HCT116 (cell line): Measurements from ENCODE around the gene PNPLA6. TPM values are rescaled to one million over a fixed set of nuclear protein-coding genes. Genes with fewer than 3 reads are reported as not detected.

Experiments used
- ATAC-seq: fragments of 200-7000 bp; cut with Tn5 transposase; 2 replicates; pipeline ENCODE4 v1.9.1; 2020; ENCODE audit warnings: mild to moderate bottlenecking, moderate library complexity
- BruUV-seq: library from RNA; stranded (reverse); fragments of 400-500 nt; replicated peaks from 2 replicates; lab custom pipeline; 2021; lab: Mats Ljungman, UMichigan
- CTCF ChIA-PET: fragments of 300-600 bp; sonication (Branson Sonifier 250); formaldehyde crosslinking; loops from one replicate; lab custom pipeline; 2021; ENCODE audit warnings: antibody characterized with exemption; lab: Charles Lee
- POLR2A ChIA-PET: fragments of 300-600, 350-600 bp; sonication (Branson Sonifier 250); formaldehyde crosslinking; loops from one replicate; lab custom pipeline; 2021; ENCODE audit warnings: antibody characterized with exemption; lab: Charles Lee
- RAD21 ChIA-PET, 2 experiments: fragments of 300-600 bp; sonication (Branson Sonifier 250); formaldehyde crosslinking; loops; one replicate each; lab custom pipeline; 2023; ENCODE audit warnings: low total read pairs in 2 of 2; ENCODE audit not compliant: uncharacterized antibody in 2 of 2, unreplicated experiment in 2 of 2, low non-redundant PET in 1 of 2; lab: Charles Lee
- DNase-seq: peaks from one replicate; pipeline ENCODE4 v3.0.0-alpha.2; 2010; ENCODE audit warnings: low read depth, low spot score
- H2AFZ ChIP-seq: fragments of 200-600 bp; shearing (Covaris generic), sonication (generic); 2 replicates; pipeline ENCODE4 v1.6.1; 2017; ENCODE audit warnings: low read depth, mixed run types, mixed read lengths, antibody characterized with exemption, low read length; ENCODE audit not compliant: poor library complexity, severe bottlenecking
- H3K27ac ChIP-seq: 2 replicates; pipeline ENCODE4 v1.5.1; 2012; ENCODE audit warnings: low read depth, low read length
- H3K27me3 ChIP-seq: fragments of 200-600 bp; sonication (generic); 2 replicates; pipeline ENCODE4 v1.6.1; 2016; ENCODE audit warnings: mixed run types, low read length, mixed read lengths; ENCODE audit not compliant: insufficient read depth
- H3K36me3 ChIP-seq, 2 experiments: fragments of 200-500 bp in 1 of 2; fragments of 200-600 bp in 1 of 2; sonication (Bioruptor generic) in 1 of 2; sonication (generic) in 1 of 2; 2 replicates each; pipeline versions ENCODE4 v1.5.1 to v1.6.1; 2014 to 2016; ENCODE audit warnings: low read length in 2 of 2, inconsistent platforms in 1 of 2, mixed read lengths in 1 of 2, mixed run types in 1 of 2; ENCODE audit not compliant: insufficient read depth in 2 of 2, control insufficient read depth in 1 of 2
- H3K4me1 ChIP-seq, 2 experiments: fragments of 200-600 bp in 1 of 2; sonication (generic) in 1 of 2; 2 replicates each; pipeline versions ENCODE4 v1.5.1 to v1.6.1; 2012 to 2017; ENCODE audit warnings: low read length in 2 of 2, inconsistent platforms in 1 of 2, mild to moderate bottlenecking in 1 of 2, mixed read lengths in 1 of 2, mixed run types in 1 of 2, moderate library complexity in 1 of 2; ENCODE audit not compliant: insufficient read depth in 2 of 2, control insufficient read depth in 1 of 2
- H3K4me2 ChIP-seq: fragments of 200-600 bp; sonication (generic); 2 replicates; pipeline ENCODE4 v1.6.1; 2017; ENCODE audit warnings: mixed run types, low read length, mixed read lengths
- H3K4me3 ChIP-seq, 2 experiments: fragments of 200-600 bp in 1 of 2; sonication (generic) in 1 of 2; replicated peaks in 1 of 2; 2 replicates each; pipeline ENCODE4 v1.5.1; 2011 to 2016; ENCODE audit warnings: low read length in 2 of 2, control low read depth in 1 of 2, low read depth in 1 of 2, mild to moderate bottlenecking in 1 of 2, mixed read lengths in 1 of 2, mixed run types in 1 of 2
- H3K79me2 ChIP-seq: fragments of 200-600 bp; sonication (generic); 2 replicates; pipeline ENCODE4 v1.6.1; 2017; ENCODE audit warnings: mild to moderate bottlenecking, mixed run types, low read length, moderate library complexity, mixed read lengths; ENCODE audit not compliant: insufficient read depth
- H3K9ac ChIP-seq: fragments of 200-600 bp; sonication (generic); 2 replicates; pipeline ENCODE4 v1.6.1; 2016; ENCODE audit warnings: low read length, mixed read lengths
- H3K9me2 ChIP-seq: fragments of 200-600 bp; sonication (generic), shearing (Covaris generic); 2 replicates; pipeline ENCODE4 v1.6.1; 2017; ENCODE audit warnings: mixed run types, mild to moderate bottlenecking, moderate library complexity; ENCODE audit not compliant: insufficient read depth
- H3K9me3 ChIP-seq, 2 experiments: fragments of 200-500 bp in 1 of 2; fragments of 200-600 bp in 1 of 2; sonication (Bioruptor generic) in 1 of 2; sonication (generic) in 1 of 2; 2 replicates each; pipeline ENCODE4 v1.6.1; 2014 to 2017; ENCODE audit warnings: low read length in 2 of 2, mixed read lengths in 2 of 2, inconsistent platforms in 1 of 2, low read depth in 1 of 2, mild to moderate bottlenecking in 1 of 2, mixed run types in 1 of 2, moderate library complexity in 1 of 2; ENCODE audit not compliant: control insufficient read depth in 1 of 2, insufficient read depth in 1 of 2
- H4K20me1 ChIP-seq: fragments of 200-600 bp; sonication (generic), shearing (Covaris generic); 2 replicates; pipeline ENCODE4 v1.6.1; 2017; ENCODE audit warnings: mixed run types, mild to moderate bottlenecking, moderate library complexity; ENCODE audit not compliant: insufficient read depth
- CBX3 ChIP-seq: IDR thresholded peaks from 2 replicates; pipeline ENCODE4 v1.6.1; 2012; ENCODE audit warnings: low read depth
- CEBPB ChIP-seq: IDR thresholded peaks from 2 replicates; pipeline ENCODE4 v1.6.1; 2012; ENCODE audit warnings: low read depth
- EGR1 ChIP-seq: IDR thresholded peaks from 2 replicates; pipeline ENCODE4 v1.6.1; 2012; ENCODE audit warnings: low read depth
- ELF1 ChIP-seq: IDR thresholded peaks from 2 replicates; pipeline ENCODE4 v1.6.1; 2012; ENCODE audit warnings: low read depth, borderline replicate concordance
- JUND ChIP-seq: IDR thresholded peaks from 2 replicates; pipeline ENCODE4 v1.6.1; 2012
- POLR2A ChIP-seq: IDR thresholded peaks from 2 replicates; pipeline ENCODE4 v1.7.0; 2011; ENCODE audit warnings: borderline replicate concordance; ENCODE audit not compliant: insufficient read depth, insufficient read length; ENCODE audit errors: extremely low read depth
- POLR2AphosphoS5 ChIP-seq: IDR thresholded peaks from 2 replicates; pipeline ENCODE4 v1.6.1; 2011; ENCODE audit warnings: mild to moderate bottlenecking, low read depth, low read length, moderate library complexity
- RAD21 ChIP-seq: IDR thresholded peaks from 2 replicates; pipeline ENCODE4 v1.6.1; 2012; ENCODE audit warnings: low read depth, mild to moderate bottlenecking
- SIN3A ChIP-seq: IDR thresholded peaks from 2 replicates; pipeline ENCODE4 v1.6.1; 2012; ENCODE audit warnings: low read depth
- TCF7L2 ChIP-seq: IDR thresholded peaks from 2 replicates; pipeline ENCODE4 v1.7.0; 2011; ENCODE audit warnings: borderline replicate concordance, inconsistent platforms; ENCODE audit not compliant: insufficient read depth, insufficient read length; ENCODE audit errors: extremely low read depth
- YY1 ChIP-seq: IDR thresholded peaks from 2 replicates; pipeline ENCODE4 v1.6.1; 2011; ENCODE audit warnings: low read length, low read depth, moderate library complexity, mild to moderate bottlenecking; ENCODE audit not compliant: insufficient replicate concordance; ENCODE audit errors: extremely low read depth
- ZFX ChIP-seq: fragments of 450-650 bp; IDR thresholded peaks from 2 replicates; pipeline ENCODE4 v1.6.1; 2017
- intact Hi-C: fragments of 100-400 bp; cut with micrococcal nuclease; formaldehyde crosslinking; loops from 2 replicates; pipeline ENCODE4 v1.10.0; 2022
- total RNA-seq: library from RNA; stranded (reverse); gene quantifications from one replicate; pipeline ENCODE4 v1.2.1, GENCODE V29; 2021; ENCODE audit not compliant: unreplicated experiment
- TF ChIP-seq, protein P1 (sequence below): IDR thresholded peaks from 2 replicates; pipeline ENCODE4 v1.6.1; 2012
- TF ChIP-seq, protein P2 (sequence below): IDR thresholded peaks from 2 replicates; pipeline ENCODE4 v1.6.1; 2012
- TF ChIP-seq, protein P3 (sequence below), 3 experiments: fragments of 200-600 bp in 1 of 3; sonication (generic) in 1 of 3; IDR thresholded peaks in 2 of 3; conservative IDR thresholded peaks in 1 of 3; 2 replicates each; pipeline ENCODE4 v1.5.1; 2012 to 2017; ENCODE audit warnings: low read depth in 2 of 3, low read length in 2 of 3, antibody characterized with exemption in 1 of 3, borderline replicate concordance in 1 of 3, control low read depth in 1 of 3, mild to moderate bottlenecking in 1 of 3, mixed read lengths in 1 of 3, mixed run types in 1 of 3, moderate library complexity in 1 of 3; ENCODE audit not compliant: insufficient read depth in 1 of 3
- TF ChIP-seq, protein P4 (sequence below): IDR thresholded peaks from 2 replicates; pipeline ENCODE4 v1.6.1; 2011; ENCODE audit warnings: mild to moderate bottlenecking, low read length, moderate library complexity; ENCODE audit not compliant: insufficient replicate concordance; ENCODE audit errors: extremely low read depth

The PNPLA6 gene
- total RNA-seq, 1 experiment from 2014 or later = 159 TPM

- Histone ChIP-seq H3K4me2 (no peak overlapping the region), H3K4me1 (peaks cover 4 to 8% of the 10 kb centered on the region in 2 experiments; a peak in 3 of 4 replicates), H3K9me2 (no peaks in the 10 kb centered on the region), H3K27me3 (no peaks in the 10 kb centered on the region), H3K4me3 (no peak overlapping the region), H4K20me1 (no peaks in the 10 kb centered on the region), H3K79me2 (no peaks in the 10 kb centered on the region), H3K9ac (no peak overlapping the region), H3K36me3 (no peaks in the 10 kb centered on the region), H3K9me3 (no peaks in the 10 kb centered on the region), H3K27ac (no peak overlapping the region), H2AFZ (no peak overlapping the region)
- ATAC-seq (no peak), DNase-seq (no peak)
- BruUV-seq = no TSS peak
- TF ChIP-seq, protein P1, sequence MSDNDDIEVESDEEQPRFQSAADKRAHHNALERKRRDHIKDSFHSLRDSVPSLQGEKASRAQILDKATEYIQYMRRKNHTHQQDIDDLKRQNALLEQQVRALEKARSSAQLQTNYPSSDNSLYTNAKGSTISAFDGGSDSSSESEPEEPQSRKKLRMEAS = no peak
- TF ChIP-seq, protein P2, sequence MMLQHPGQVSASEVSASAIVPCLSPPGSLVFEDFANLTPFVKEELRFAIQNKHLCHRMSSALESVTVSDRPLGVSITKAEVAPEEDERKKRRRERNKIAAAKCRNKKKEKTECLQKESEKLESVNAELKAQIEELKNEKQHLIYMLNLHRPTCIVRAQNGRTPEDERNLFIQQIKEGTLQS = no peak
- TF ChIP-seq CBX3 = no peak
- TF ChIP-seq ZFX = no peak
- ChIA-PET CTCF (interaction anchor here (3.5 kb wide), 1 partner anchor 11 kb away, joined by 9 read pairs; no protein-coding TSS in a partner anchor), POLR2A (no interaction called here), RAD21 (no interaction called here)
- intact Hi-C loops = no loop called here
Measured at GRCh38 chr19:7579182-7579581, 43.7 kb downstream of the PNPLA6 start.

DNA sequence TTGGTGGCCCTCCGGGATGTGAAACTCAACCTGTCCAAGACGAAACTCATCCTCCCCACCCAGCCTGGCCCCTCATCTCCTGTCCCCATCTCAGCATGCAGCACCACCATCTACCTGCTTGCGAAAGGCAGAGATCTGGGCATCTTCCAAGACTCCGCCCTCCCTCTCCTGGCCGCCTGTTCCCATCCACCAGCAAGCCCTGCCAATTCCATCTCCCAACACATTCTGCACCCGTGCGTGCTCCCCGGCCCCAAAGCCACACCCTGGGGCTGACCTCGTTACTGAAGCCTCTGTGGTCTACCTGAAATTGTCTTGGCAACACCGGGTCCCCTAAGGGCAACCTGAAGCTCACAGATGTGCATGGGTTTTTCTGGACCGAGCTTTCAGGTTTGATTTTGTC lies 46.9 kb downstream of the PNPLA6 start:
- H3K9me3 ChIP-seq = no peaks in the 10 kb centered on the region
- no peak overlapping the region for H3K4me2 ChIP-seq
- peaks cover 4 to 12% of the 10 kb centered on the region in 2 experiments; a peak in 3 of 4 replicates for H3K4me1 ChIP-seq
- H3K27ac ChIP-seq = no peak overlapping the region
- H3K36me3 ChIP-seq = no peaks in the 10 kb centered on the region
- H2AFZ ChIP-seq = no peak overlapping the region
- no peaks in the 10 kb centered on the region for H3K79me2 ChIP-seq
- H3K27me3 ChIP-seq = no peaks in the 10 kb centered on the region
- ATAC-seq = no peak
- CTCF ChIA-PET = no interaction called here
- H3K9me2 ChIP-seq = no peaks in the 10 kb centered on the region
- RAD21 ChIA-PET = no interaction called here
- intact Hi-C loops = no loop called here
- BruUV-seq = no TSS peak
- POLR2A ChIA-PET = no interaction called here
- no peak for DNase-seq
- H4K20me1 ChIP-seq = no peaks in the 10 kb centered on the region
- H3K4me3 ChIP-seq = no peak overlapping the region
- H3K9ac ChIP-seq = no peak overlapping the region
- TF ChIP-seq POLR2A = no peak
- no peak for TF ChIP-seq TCF7L2
- TF ChIP-seq, protein P1 = no peak
- TF ChIP-seq, protein P3, sequence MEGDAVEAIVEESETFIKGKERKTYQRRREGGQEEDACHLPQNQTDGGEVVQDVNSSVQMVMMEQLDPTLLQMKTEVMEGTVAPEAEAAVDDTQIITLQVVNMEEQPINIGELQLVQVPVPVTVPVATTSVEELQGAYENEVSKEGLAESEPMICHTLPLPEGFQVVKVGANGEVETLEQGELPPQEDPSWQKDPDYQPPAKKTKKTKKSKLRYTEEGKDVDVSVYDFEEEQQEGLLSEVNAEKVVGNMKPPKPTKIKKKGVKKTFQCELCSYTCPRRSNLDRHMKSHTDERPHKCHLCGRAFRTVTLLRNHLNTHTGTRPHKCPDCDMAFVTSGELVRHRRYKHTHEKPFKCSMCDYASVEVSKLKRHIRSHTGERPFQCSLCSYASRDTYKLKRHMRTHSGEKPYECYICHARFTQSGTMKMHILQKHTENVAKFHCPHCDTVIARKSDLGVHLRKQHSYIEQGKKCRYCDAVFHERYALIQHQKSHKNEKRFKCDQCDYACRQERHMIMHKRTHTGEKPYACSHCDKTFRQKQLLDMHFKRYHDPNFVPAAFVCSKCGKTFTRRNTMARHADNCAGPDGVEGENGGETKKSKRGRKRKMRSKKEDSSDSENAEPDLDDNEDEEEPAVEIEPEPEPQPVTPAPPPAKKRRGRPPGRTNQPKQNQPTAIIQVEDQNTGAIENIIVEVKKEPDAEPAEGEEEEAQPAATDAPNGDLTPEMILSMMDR (IDR thresholded peaks at IDR 0.05 in 2 of 3, conservative IDR thresholded peaks at IDR 0.05 in 1 of 3; ENCODE audit: borderline replicate concordance in 1 of 3, insufficient read depth in 1 of 3, low read depth in 2 of 3, low read length in 2 of 3) = no peak
- TF ChIP-seq SIN3A = no peak
- TF ChIP-seq EGR1 = no peak
- TF ChIP-seq CEBPB = no peak
- no peak for TF ChIP-seq ZFX
- TF ChIP-seq, protein P4, sequence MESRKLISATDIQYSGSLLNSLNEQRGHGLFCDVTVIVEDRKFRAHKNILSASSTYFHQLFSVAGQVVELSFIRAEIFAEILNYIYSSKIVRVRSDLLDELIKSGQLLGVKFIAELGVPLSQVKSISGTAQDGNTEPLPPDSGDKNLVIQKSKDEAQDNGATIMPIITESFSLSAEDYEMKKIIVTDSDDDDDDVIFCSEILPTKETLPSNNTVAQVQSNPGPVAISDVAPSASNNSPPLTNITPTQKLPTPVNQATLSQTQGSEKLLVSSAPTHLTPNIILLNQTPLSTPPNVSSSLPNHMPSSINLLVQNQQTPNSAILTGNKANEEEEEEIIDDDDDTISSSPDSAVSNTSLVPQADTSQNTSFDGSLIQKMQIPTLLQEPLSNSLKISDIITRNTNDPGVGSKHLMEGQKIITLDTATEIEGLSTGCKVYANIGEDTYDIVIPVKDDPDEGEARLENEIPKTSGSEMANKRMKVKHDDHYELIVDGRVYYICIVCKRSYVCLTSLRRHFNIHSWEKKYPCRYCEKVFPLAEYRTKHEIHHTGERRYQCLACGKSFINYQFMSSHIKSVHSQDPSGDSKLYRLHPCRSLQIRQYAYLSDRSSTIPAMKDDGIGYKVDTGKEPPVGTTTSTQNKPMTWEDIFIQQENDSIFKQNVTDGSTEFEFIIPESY = no peak
- TF ChIP-seq POLR2AphosphoS5 = no peak
- no peak for TF ChIP-seq RAD21
- TF ChIP-seq YY1 = no peak
- TF ChIP-seq, protein P2 = no peak
- TF ChIP-seq ELF1 = no peak
- no peak for TF ChIP-seq JUND
